Stomach (tissue), 9 donors: ENCODE data around the gene BCR. TPM values are rescaled to one million over a fixed set of nuclear protein-coding genes. Genes with fewer than 3 reads are reported as not detected.

Experiments
- DNase-seq, 2 donors: peaks; one replicate each; pipeline versions ENCODE4 v3.0.0 to v3.0.0-alpha.2; 2013 to 2019
- H3K27ac ChIP-seq, 5 donors: fragments of 200-600 bp in 4 of 5; sonication (generic) in 4 of 5; one replicate each; pipeline ENCODE4 v1.5.1; 2013 to 2019; ENCODE audit warnings: mild to moderate bottlenecking in 1 of 5, moderate library complexity in 1 of 5
- H3K27me3 ChIP-seq, 3 donors: fragments of 200-600 bp; sonication (generic); one replicate each; pipeline ENCODE4 v1.5.1; 2017 to 2019; ENCODE audit warnings: mixed run types in 1 of 3
- H3K36me3 ChIP-seq, 4 donors: fragments of 200-600 bp; sonication (generic); 1 replicate in 3 of 4; 2 replicates in 1 of 4; pipeline ENCODE4 v1.5.1; 2016 to 2019
- H3K4me1 ChIP-seq, 4 donors: fragments of 200-600 bp; sonication (generic); one replicate each; pipeline ENCODE4 v1.5.1; 2016 to 2019
- H3K4me3 ChIP-seq, 4 donors: fragments of 200-600 bp; sonication (generic) in 3 of 4; one replicate each; pipeline ENCODE4 v1.5.1; 2016 to 2019; ENCODE audit warnings: mild to moderate bottlenecking in 1 of 4
- H3K9me3 ChIP-seq, 4 donors: fragments of 200-600 bp; sonication (generic); one replicate each; pipeline ENCODE4 v1.5.1; 2016 to 2019
- CTCF ChIP-seq, 7 experiments: fragments of 450-650 bp in 4 of 7; fragments of 200-600 bp in 3 of 7; sonication (generic) in 3 of 7; IDR thresholded peaks; one replicate each; pipeline ENCODE4 v1.5.1; 2016 to 2019; ENCODE audit warnings: antibody characterized with exemption in 7 of 7, control low read depth in 2 of 7, mild to moderate bottlenecking in 1 of 7
- EP300 ChIP-seq: sonication (generic); formaldehyde crosslinking; IDR thresholded peaks from one replicate; pipeline ENCODE4 v1.6.1; 2017; ENCODE audit warnings: antibody characterized with exemption
- POLR2A ChIP-seq, 4 donors: fragments of 450-650 bp; IDR thresholded peaks; one replicate each; pipeline ENCODE4 v1.6.1; 2016; ENCODE audit warnings: antibody characterized with exemption in 4 of 4, control low read depth in 2 of 4, mild to moderate bottlenecking in 1 of 4, moderate library complexity in 1 of 4
- POLR2AphosphoS5 ChIP-seq, 3 donors: sonication (generic); formaldehyde crosslinking; IDR thresholded peaks; one replicate each; pipeline ENCODE4 v1.6.1; 2016; ENCODE audit warnings: antibody characterized with exemption in 3 of 3
- WGBS, 5 donors: extraction: QIAGEN DNeasy Blood & Tissue Kit in 3 of 5; methylation state at CpG; one replicate each; pipeline versions ENCODE4 v1.1.5 to v1.1.7; 2013 to 2018; 5-methylcytosine and 5-hydroxymethylcytosine counted together
- intact Hi-C: fragments of 100-400 bp; cut with DNase I; formaldehyde crosslinking; loops from one replicate; pipeline ENCODE4 v1.15.1; 2023; ENCODE audit warnings: low total_unique reads
- polyA plus RNA-seq, 3 donors: library from polyadenylated mRNA; stranded (reverse); fragments of 200-250 nt; gene quantifications; one replicate each; pipeline ENCODE4 v1.2.3, GENCODE V29; 2013
- total RNA-seq, 5 donors: library from RNA; depleted of rRNA; stranded (reverse); fragments of >200 nt; gene quantifications; one replicate each; pipeline versions ENCODE4 v1.1.0 to v1.2.3, GENCODE V29; 2014 to 2016
- donor health status: healthy with polysubstance abuse.
- donor health status: Bipolar disorder and iron deficiency.
- donor health status: healthy.

Gene BCR
- total and polyA plus RNA-seq, 8 donors: 10.4 to 80.1 (median 19.6) TPM

GRCh38 chr22:23286296-23286695, 106.0 kb downstream of the BCR start:
- H3K4me1 ChIP-seq: peaks cover 21 to 47% (median 33%) of the 10 kb centered on the region in 4 donors
- intact Hi-C loops: no loop called here

GRCh38 chr22:23287136-23288095, 107.1 kb downstream of the BCR start:
- 87 to 94% (median 91%) methylated on average over 19 to 21 of the region's 21 CpGs for WGBS, 5 donors
- TF ChIP-seq POLR2A (IDR thresholded peaks at IDR 0.05) (no peak), EP300 (no peak), POLR2AphosphoS5 (IDR thresholded peaks at IDR 0.05) (no peak), CTCF (IDR thresholded peaks at IDR 0.05) (no peak)
- no peak for DNase-seq
- Histone ChIP-seq H3K27ac (peak overlapping the region in 1 of 5 donors; percentile 87), H3K4me1 (peaks cover 10 to 36% (median 22%) of the 10 kb centered on the region in 4 donors), H3K4me3 (no peak overlapping the region), H3K9me3 (no peaks in the 10 kb centered on the region), H3K36me3 (peaks cover 31 to 100% (median 93%) of the 10 kb centered on the region in 4 donors), H3K27me3 (no peaks in the 10 kb centered on the region)
- intact Hi-C loops: no loop called here

More at GRCh38 chr22:23286296-23286695, 106.0 kb downstream of the BCR start:
- no peaks in the 10 kb centered on the region for H3K27me3 ChIP-seq
- peaks cover 30 to 96% (median 83%) of the 10 kb centered on the region in 4 donors for H3K36me3 ChIP-seq
- H3K27ac ChIP-seq: peak overlapping the region in 2 of 5 donors; percentile 11 to 87
- no peak for DNase-seq
- H3K4me3 ChIP-seq: no peak overlapping the region
- TF ChIP-seq EP300 (no peak), POLR2AphosphoS5 (IDR thresholded peaks at IDR 0.05) (no peak), CTCF (IDR thresholded peaks at IDR 0.05) (no peak), POLR2A (IDR thresholded peaks at IDR 0.05) (no peak)
- WGBS, 5 donors: 93 to 100% (median 100%) methylated on average over 2 of the region's 2 CpGs
- H3K9me3 ChIP-seq: no peaks in the 10 kb centered on the region

- DNase-seq: no peak
- Histone ChIP-seq H3K4me3 (no peak overlapping the region), H3K4me1 (peaks cover 4 to 25% (median 13%) of the 10 kb centered on the region in 4 donors), H3K27ac (peak overlapping the region in 2 of 5 donors; percentile 64 to 87), H3K9me3 (no peaks in the 10 kb centered on the region), H3K27me3 (no peaks in the 10 kb centered on the region), H3K36me3 (peaks cover 42 to 100% (median 99%) of the 10 kb centered on the region in 4 donors)
- intact Hi-C loops: no loop called here
- WGBS, 5 donors: 90 to 96% (median 94%) methylated on average over 13 to 17 of the region's 17 CpGs
- TF ChIP-seq POLR2A (IDR thresholded peaks at IDR 0.05) (no peak), EP300 (no peak), CTCF (IDR thresholded peaks at IDR 0.05) (no peak), POLR2AphosphoS5 (IDR thresholded peaks at IDR 0.05) (no peak)
Observed at GRCh38 chr22:23288301-23289129, 108.2 kb downstream of the BCR start.

GRCh38 chr22:23289130-23289503, 108.8 kb downstream of the BCR start:
- intact Hi-C loops: no loop called here
- Histone ChIP-seq H3K9me3 (no peaks in the 10 kb centered on the region), H3K27me3 (no peaks in the 10 kb centered on the region), H3K36me3 (peaks cover 48 to 100% (median 100%) of the 10 kb centered on the region in 4 donors), H3K27ac (peak overlapping the region in 2 of 5 donors; percentile 64 to 87), H3K4me3 (no peak overlapping the region), H3K4me1 (peaks cover 4 to 19% (median 11%) of the 10 kb centered on the region in 4 donors)
- no peak for DNase-seq
- TF ChIP-seq POLR2A (IDR thresholded peaks at IDR 0.05) (no peak), EP300 (no peak), POLR2AphosphoS5 (IDR thresholded peaks at IDR 0.05) (no peak), CTCF (IDR thresholded peaks at IDR 0.05) (no peak)
- WGBS, 5 donors: 78 to 94% (median 81%) methylated on average over 4 to 5 of the region's 5 CpGs
